CD14-positive monocyte (primary cell): ENCODE measurements around the gene AFF1. TPM values are rescaled to one million over a fixed set of nuclear protein-coding genes. Genes with fewer than 3 reads are reported as not detected.
A peak's percentile ranks its signal among the peaks of the same experiment; 100 is the strongest.

Experiments used
- DNase-seq, 3 donors: peaks; one replicate each; pipeline ENCODE4 v3.0.0-alpha.2; 2011 to 2022
- H2AFZ ChIP-seq: 2 replicates; pipeline ENCODE4 v1.6.0; 2012; ENCODE audit warnings: mild to moderate bottlenecking, low read depth, low read length, inconsistent platforms; ENCODE audit not compliant: insufficient read depth, poor library complexity, severe bottlenecking
- H3K27ac ChIP-seq, 2 donors: 1 replicate in 1 of 2; 2 replicates in 1 of 2; pipeline ENCODE4 v1.5.1; 2012 to 2013; ENCODE audit warnings: low read length in 2 of 2, control low read depth in 1 of 2, inconsistent platforms in 1 of 2, low read depth in 1 of 2, mild to moderate bottlenecking in 1 of 2
- H3K27me3 ChIP-seq, 2 donors: one replicate each; pipeline versions ENCODE4 v1.6.0 to v1.6.1; 2011 to 2013; ENCODE audit warnings: low read length in 2 of 2; ENCODE audit not compliant: control insufficient read depth in 2 of 2, insufficient read depth in 2 of 2
- H3K36me3 ChIP-seq, 2 donors: replicated peaks in 1 of 2; 1 replicate in 1 of 2; 2 replicates in 1 of 2; pipeline versions ENCODE4 v1.5.1 to v1.6.1; 2012 to 2013; ENCODE audit warnings: low read length in 2 of 2, control low read depth in 1 of 2, inconsistent platforms in 1 of 2, mild to moderate bottlenecking in 1 of 2; ENCODE audit not compliant: insufficient read depth in 2 of 2, control insufficient read depth in 1 of 2
- H3K4me1 ChIP-seq, 2 donors: 1 replicate in 1 of 2; 2 replicates in 1 of 2; pipeline versions ENCODE4 v1.5.1 to v1.6.1; 2012 to 2013; ENCODE audit warnings: low read length in 2 of 2, control low read depth in 1 of 2, inconsistent platforms in 1 of 2, mild to moderate bottlenecking in 1 of 2, moderate library complexity in 1 of 2; ENCODE audit not compliant: insufficient read depth in 2 of 2, control insufficient read depth in 1 of 2
- H3K4me2 ChIP-seq: replicated peaks from 2 replicates; pipeline ENCODE3; 2012; ENCODE audit warnings: low read length, moderate library complexity, mild to moderate bottlenecking; ENCODE audit not compliant: poor library complexity, severe bottlenecking; ENCODE audit errors: extremely low read depth
- H3K4me3 ChIP-seq, 3 experiments: fragments of 200-600 bp in 1 of 3; sonication (generic) in 1 of 3; replicated peaks in 1 of 3; 1 replicate in 2 of 3; 2 replicates in 1 of 3; pipeline ENCODE4 v1.5.1; 2011 to 2013; ENCODE audit warnings: low read length in 3 of 3, mild to moderate bottlenecking in 3 of 3, control low read depth in 2 of 3, low read depth in 2 of 3, inconsistent platforms in 1 of 3, moderate library complexity in 1 of 3
- H3K79me2 ChIP-seq: 2 replicates; pipeline ENCODE4 v1.6.0; 2012; ENCODE audit warnings: mild to moderate bottlenecking, control low read depth, inconsistent platforms, low read length, moderate library complexity; ENCODE audit not compliant: insufficient read depth
- H3K9ac ChIP-seq: 2 replicates; pipeline ENCODE4 v1.6.0; 2017; ENCODE audit warnings: low read length, mild to moderate bottlenecking; ENCODE audit not compliant: insufficient read depth, poor library complexity, severe bottlenecking
- H3K9me3 ChIP-seq, 2 donors: replicated peaks in 1 of 2; 1 replicate in 1 of 2; 2 replicates in 1 of 2; pipeline versions ENCODE4 v1.5.1 to v1.6.1; 2012 to 2013; ENCODE audit warnings: low read length in 2 of 2, control low read depth in 1 of 2; ENCODE audit not compliant: control insufficient read depth in 1 of 2, insufficient read depth in 1 of 2
- H4K20me1 ChIP-seq: 2 replicates; pipeline ENCODE4 v1.6.0; 2012; ENCODE audit warnings: mild to moderate bottlenecking, low read length, control low read depth, moderate library complexity; ENCODE audit not compliant: insufficient read depth
- H3K27ac Mint-ChIP-seq, 7 donors: one replicate each; pipeline ENCODE4 v1.8.0; 2020; ENCODE audit warnings: mild to moderate bottlenecking in 7 of 7, mixed read lengths in 7 of 7, moderate library complexity in 6 of 7, inconsistent platforms in 2 of 7
- H3K27me3 Mint-ChIP-seq, 3 donors: one replicate each; pipeline ENCODE4 v1.8.0; 2021 to 2022; ENCODE audit warnings: low read depth in 3 of 3, mild to moderate bottlenecking in 3 of 3, mixed read lengths in 3 of 3, moderate library complexity in 3 of 3, inconsistent platforms in 1 of 3
- H3K36me3 Mint-ChIP-seq, 2 donors: one replicate each; pipeline ENCODE4 v1.8.0; 2020; ENCODE audit warnings: mixed read lengths in 2 of 2, inconsistent platforms in 1 of 2, mild to moderate bottlenecking in 1 of 2
- H3K4me1 Mint-ChIP-seq: one replicate; pipeline ENCODE4 v1.8.0; 2020; ENCODE audit warnings: mild to moderate bottlenecking, mixed read lengths
- H3K4me3 Mint-ChIP-seq, 2 donors: one replicate each; pipeline ENCODE4 v1.8.0; 2020; ENCODE audit warnings: mild to moderate bottlenecking in 2 of 2, mixed read lengths in 2 of 2, moderate library complexity in 1 of 2
- H3K9me3 Mint-ChIP-seq, 7 donors: one replicate each; pipeline ENCODE4 v1.8.0; 2020 to 2022; ENCODE audit warnings: mixed read lengths in 7 of 7, mild to moderate bottlenecking in 6 of 7, moderate library complexity in 6 of 7, inconsistent platforms in 2 of 7
- CTCF ChIP-seq: fragments of 200-600 bp; IDR thresholded peaks from one replicate; pipeline ENCODE4 v1.8.0; 2022; ENCODE audit warnings: antibody characterized with exemption, mild to moderate bottlenecking
- WGBS: methylation state at CpG from one replicate; pipeline ENCODE4 v1.1.5; 2013; ENCODE audit warnings: missing lambda C conversion rate; ENCODE audit not compliant: insufficient coverage; 5-methylcytosine and 5-hydroxymethylcytosine counted together
- intact Hi-C, 2 donors: fragments of 100-400 bp; cut with micrococcal nuclease; formaldehyde crosslinking; loops; one replicate each; pipeline versions ENCODE4 v1.15.0 to v1.15.1; 2023
- polyA plus RNA-seq, 3 donors: library from polyadenylated mRNA; depleted of rRNA in 1 of 3; unstranded in 2 of 3; stranded (reverse) in 1 of 3; fragments of 300-500 nt in 2 of 3; fragments of >200 nt in 1 of 3; fragmentation: Illumina TruSeq in 2 of 3; gene quantifications; 1 replicate in 2 of 3; 2 replicates in 1 of 3; pipeline ENCODE4 v1.2.3, GENCODE V29; 2012 to 2021

AFF1 gene
- polyA plus RNA-seq, 3 donors: 7.5 to 20.9 (median 16.3) TPM

- H2AFZ ChIP-seq: no peak overlapping the region
- H4K20me1 ChIP-seq: no peaks in the 10 kb centered on the region
- peak in 1 of 3 donors; percentile 28 for DNase-seq
- no peaks in the 10 kb centered on the region for H3K27me3 Mint-ChIP-seq
- no peaks in the 10 kb centered on the region for H3K27me3 ChIP-seq
- H3K9ac ChIP-seq: no peak overlapping the region
- peak overlapping the region in 2 of 7 donors; percentile 18 to 76 for H3K27ac Mint-ChIP-seq
- no peaks in the 10 kb centered on the region for H3K36me3 ChIP-seq
- no peak overlapping the region for H3K4me3 ChIP-seq
- TF ChIP-seq CTCF: no peak
- H3K4me3 Mint-ChIP-seq: no peak overlapping the region
- H3K79me2 ChIP-seq: no peaks in the 10 kb centered on the region
- peaks cover 32 to 49% of the 10 kb centered on the region in 2 donors for H3K4me1 ChIP-seq
- intact Hi-C loops: loop anchor here in 1 of 2 donors (10.0 kb wide), 1 partner anchor 307 kb away; the partner anchor contains the start of gene KLHL8
- no peaks in the 10 kb centered on the region for H3K9me3 ChIP-seq
- no peak overlapping the region for H3K4me2 ChIP-seq
- peaks cover 50% of the 10 kb centered on the region for H3K4me1 Mint-ChIP-seq
- H3K27ac ChIP-seq: no peak overlapping the region
- H3K9me3 Mint-ChIP-seq: peaks cover 0 to 7% (median 0%) of the 10 kb centered on the region in 7 donors
- peaks cover 0 to 10% of the 10 kb centered on the region in 2 donors for H3K36me3 Mint-ChIP-seq
- 100% methylated on average over 2 of the region's 4 CpGs for WGBS
Measured at GRCh38 chr4:86917212-86918039, 17.4 kb upstream of the AFF1 start.

DNA sequence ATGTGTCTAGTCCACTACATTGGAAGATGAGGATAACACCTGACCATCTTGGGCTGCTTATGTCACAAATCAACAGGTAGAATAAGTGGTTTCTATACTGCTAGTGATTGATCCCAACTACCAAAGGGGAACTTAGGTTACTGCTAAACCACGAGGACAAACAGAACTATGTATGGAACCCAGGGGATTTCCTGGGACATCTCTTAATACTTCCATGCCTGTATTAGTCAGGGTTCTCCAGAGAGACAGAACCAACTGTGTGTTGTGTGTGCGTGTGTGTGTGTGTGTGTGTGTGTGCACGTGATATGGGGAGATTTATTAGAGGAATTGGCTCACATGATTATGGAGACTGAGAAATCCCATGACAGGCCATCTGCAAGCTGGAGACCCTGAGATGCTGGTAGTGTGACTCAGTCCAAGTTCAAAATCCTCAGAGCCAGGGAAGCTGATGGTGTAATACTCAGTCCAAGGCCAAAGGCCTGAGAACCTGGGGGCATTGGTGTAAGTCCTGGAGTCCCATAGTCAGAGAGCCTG, 16.2 kb upstream of the AFF1 start:
- no peaks in the 10 kb centered on the region for H3K79me2 ChIP-seq
- peaks cover 0 to 7% (median 0%) of the 10 kb centered on the region in 7 donors for H3K9me3 Mint-ChIP-seq
- no peaks in the 10 kb centered on the region for H3K36me3 ChIP-seq
- H3K27me3 Mint-ChIP-seq: no peaks in the 10 kb centered on the region
- peaks cover 53% of the 10 kb centered on the region for H3K4me1 Mint-ChIP-seq
- no peak overlapping the region for H2AFZ ChIP-seq
- H3K9ac ChIP-seq: no peak overlapping the region
- peak overlapping the region in 1 of 2 donors; percentile 36 for H3K27ac ChIP-seq
- no peak overlapping the region for H3K4me3 Mint-ChIP-seq
- no peaks in the 10 kb centered on the region for H4K20me1 ChIP-seq
- intact Hi-C loops: loop anchor here in 1 of 2 donors (10.0 kb wide), 1 partner anchor 306 kb away; the partner anchor contains the start of gene KLHL8
- H3K36me3 Mint-ChIP-seq: peaks cover 0 to 13% of the 10 kb centered on the region in 2 donors
- H3K4me3 ChIP-seq: no peak overlapping the region
- peaks cover 35 to 53% of the 10 kb centered on the region in 2 donors for H3K4me1 ChIP-seq
- 31% methylated on average over 2 of the region's 3 CpGs for WGBS
- DNase-seq: peak; percentile 44 to 93 (median 63)
- H3K27ac Mint-ChIP-seq: peak overlapping the region in 4 of 7 donors; percentile 20 to 80 (median 46)
- no peak overlapping the region for H3K4me2 ChIP-seq
- no peak for TF ChIP-seq CTCF
- H3K27me3 ChIP-seq: no peaks in the 10 kb centered on the region
- no peaks in the 10 kb centered on the region for H3K9me3 ChIP-seq
